ENCODE data around the gene RHBDL1.

Gene RHBDL1

DNA sequence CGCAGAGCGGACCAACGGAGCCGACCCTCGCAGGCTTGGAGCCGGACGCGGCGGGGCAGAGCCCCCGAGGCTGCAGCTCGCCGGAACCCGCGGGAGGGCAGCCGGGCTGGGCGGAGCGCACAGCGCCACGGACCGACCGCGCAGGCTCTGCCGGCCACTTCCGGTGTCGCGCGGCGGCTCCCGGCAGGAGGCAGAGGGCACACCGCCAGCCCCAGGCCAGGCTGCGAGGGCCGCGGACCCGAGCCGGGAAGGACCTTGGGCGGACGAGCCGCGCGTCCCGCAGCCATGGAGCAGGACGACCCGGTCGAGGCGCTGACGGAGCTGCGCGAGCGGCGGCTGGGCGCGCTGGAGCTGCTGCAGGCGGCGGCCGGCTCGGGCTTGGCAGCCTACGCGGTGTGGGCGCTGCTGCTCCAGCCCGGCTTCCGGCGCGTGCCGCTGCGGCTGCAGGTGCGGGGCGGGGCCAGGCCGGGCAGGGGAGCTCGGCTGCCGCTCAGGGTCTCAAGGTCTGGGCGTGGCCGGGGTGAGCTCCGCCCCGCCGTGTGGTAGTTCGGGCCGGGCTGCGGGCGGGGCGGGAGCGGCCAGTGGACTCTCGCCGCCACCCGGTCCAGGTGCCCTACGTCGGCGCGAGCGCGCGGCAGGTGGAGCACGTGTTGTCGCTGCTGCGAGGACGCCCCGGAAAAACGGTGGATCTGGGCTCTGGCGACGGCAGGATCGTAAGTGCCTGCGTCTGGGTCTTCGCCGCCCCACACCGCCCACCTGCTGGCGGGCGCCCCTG, 45.7 kb downstream of the RHBDL1 start, which contains the start of gene ANTKMT:
TSS of gene ANTKMT (plus strand) at position 157 of the 775 bp plus-strand sequence. CDS start at position 286, 129 bp downstream.
- DNase-seq (ENCODE audit: low spot score): peak; percentile 71

DNA sequence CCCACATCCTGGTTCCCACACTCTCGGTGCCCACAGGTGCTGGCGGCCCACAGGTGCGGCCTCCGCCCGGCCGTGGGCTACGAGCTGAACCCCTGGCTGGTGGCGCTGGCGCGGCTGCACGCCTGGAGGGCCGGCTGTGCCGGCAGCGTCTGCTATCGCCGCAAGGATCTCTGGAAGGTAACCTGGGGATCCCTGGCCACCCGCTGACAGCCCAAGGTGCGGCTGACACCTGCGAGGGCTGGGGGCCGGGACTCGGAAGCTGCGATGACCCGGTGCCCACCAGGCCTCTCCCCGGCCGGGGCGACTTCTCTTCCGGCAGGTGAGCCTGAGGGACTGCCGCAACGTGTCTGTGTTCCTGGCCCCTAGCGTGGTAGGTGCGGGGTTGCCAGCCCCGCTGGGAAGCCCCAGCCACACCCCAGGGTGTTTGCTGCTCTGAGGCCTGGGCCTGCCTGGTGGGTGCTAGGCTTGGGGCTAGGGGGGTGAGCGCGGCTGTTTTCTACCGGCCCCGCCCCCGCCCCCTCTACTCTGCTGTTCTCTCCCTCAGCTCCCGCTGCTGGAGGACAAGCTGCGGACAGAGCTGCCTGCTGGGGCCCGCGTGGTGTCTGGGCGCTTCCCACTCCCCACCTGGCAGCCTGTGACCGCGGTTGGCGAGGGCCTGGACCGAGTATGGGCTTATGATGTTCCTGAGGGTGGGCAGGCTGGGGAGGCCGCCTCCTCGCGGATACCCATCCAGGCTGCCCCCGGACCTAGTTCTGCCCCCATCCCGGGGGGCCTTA, 46.5 kb downstream of the RHBDL1 start:
- DNase-seq (ENCODE audit: low spot score): no peak

GRCh38 chr16:722835-723633, 47.6 kb downstream of the RHBDL1 start:
- DNase-seq (ENCODE audit: low spot score): no peak

- no peak for DNase-seq (ENCODE audit: low spot score)
These were observed 48.2 kb downstream of the RHBDL1 start for GRCh38 chr16:723695-724094.

DNA sequence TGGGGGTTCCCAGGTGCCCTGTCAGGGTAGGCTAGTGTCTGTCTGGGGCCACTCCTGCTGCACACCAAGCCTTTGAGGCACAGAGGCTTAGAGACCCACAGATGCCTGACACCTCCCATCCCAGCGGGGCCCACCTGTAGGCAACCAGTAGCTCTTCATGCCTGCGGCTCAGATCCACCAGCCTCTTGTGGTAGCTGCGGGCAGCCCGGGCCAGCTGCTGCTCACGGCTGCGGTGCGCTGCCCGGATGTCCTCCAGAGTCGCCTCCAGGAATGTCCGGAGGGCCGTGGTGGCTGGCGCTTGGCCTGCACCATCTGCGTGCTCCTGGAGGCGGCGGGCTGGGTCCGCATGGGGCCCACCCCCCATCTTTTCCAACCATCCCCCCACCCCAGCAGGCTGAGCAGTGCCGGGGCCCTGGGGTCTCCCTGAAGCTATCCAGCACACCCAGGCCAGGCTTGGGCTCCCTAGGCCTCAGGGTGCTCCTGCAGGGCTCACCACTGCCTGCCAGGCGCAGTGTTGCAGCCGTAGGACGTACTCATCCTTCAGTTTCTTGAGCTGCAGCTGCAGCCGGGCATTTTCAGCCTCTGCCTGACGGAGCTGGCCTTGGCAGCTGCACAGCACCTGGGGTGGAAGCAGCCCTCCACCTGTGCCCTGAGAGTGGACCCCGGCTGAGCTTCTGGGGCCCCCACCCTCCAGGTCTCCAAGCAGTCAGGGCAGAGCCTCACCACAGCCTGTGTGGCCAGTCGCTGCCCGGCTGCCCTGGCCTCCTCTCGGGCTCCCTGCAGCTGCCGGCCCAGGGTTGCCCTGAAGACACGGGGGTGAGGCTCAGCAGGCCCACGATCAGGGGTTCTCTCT, 48.9 kb downstream of the RHBDL1 start:
- DNase-seq (ENCODE audit: low spot score): no peak

DNA sequence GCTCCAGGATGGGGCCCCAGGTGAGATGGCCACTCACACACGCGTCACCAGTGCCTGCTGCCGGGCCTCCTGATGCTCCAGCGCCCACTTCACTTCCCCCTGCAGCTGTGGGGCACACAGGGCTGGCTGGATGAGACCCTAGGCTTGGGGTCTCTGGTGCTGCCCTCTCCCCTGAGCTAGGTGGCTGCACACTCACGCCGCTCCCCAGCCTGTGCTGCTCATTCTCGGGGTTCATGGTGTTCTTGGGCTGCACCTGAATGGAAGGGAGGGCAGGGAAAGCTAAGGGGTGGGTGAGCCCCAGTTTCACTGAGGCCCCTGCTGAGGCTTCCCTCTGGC, 49.5 kb downstream of the RHBDL1 start:
- DNase-seq (ENCODE audit: low spot score): no peak

DNA sequence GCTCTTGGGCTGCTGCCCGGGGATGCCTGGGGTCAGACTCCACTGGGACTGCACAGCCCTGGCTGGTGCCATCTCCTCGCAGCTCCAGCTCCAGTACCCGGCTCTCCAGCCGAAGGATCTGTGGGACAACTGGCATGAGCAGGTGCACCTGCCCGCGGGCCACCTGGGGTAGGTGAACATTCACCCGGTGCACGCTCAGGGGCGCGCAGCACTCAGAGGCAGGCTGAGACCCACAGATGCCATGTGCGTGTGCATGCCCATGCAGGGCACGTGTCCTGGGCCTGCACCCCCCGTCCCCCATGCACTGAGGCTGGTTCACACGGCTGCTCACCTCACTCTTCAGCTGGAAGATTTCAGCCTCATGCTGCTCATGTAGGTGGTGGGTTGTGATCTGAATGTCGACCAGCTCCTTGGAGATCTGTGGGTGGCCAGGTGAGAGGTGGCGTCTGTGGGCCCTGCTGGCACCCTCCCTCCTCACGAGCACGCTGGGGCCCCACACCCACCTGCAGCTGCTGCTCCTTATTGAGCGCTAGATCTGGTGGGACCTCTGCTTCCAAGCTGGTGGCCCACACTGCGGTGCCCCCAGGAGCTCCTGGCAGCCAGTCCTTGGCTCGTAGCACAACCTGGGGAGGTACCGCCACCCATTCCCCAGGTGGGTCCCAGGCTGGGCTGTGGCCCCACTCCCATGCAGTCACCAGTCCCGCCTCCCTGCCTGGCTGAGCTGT, 50.2 kb downstream of the RHBDL1 start:
- DNase-seq (ENCODE audit: low spot score): no peak

DNA sequence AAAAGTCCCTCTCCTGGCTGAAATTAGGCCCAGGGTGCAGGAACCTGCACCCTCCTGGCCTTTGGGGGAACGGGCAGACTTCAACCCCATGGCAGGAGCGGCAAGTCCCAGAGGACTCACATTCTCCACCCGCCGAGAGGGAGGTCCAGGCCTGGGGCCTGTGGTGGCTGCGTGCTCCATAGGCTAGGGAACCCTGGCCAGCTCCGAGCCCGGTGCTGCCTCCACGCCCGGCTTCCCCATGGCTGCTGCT, 50.6 kb downstream of the RHBDL1 start:
- no peak for DNase-seq (ENCODE audit: low spot score)

- peak; percentile 23 for DNase-seq (ENCODE audit: low spot score)
These were observed 51.2 kb downstream of the RHBDL1 start, which contains the start of the genes CCDC78 and HAGHL for GRCh38 chr16:726438-727290. TSS of gene CCDC78 (minus strand) at chr16:726443. CDS start at chr16:726367, 76 bp downstream. TSS of gene HAGHL (plus strand) at chr16:727106. CDS start at chr16:727510, 404 bp downstream.

GRCh38 chr16:727291-727977, 52.0 kb downstream of the RHBDL1 start:
- no peak for DNase-seq (ENCODE audit: low spot score)

All from hematopoietic multipotent progenitor cell treated with erythropoietin and hydrocortisone succinate and interleukin-3 and kit ligand, for 17 days (in vitro differentiated cells).